Left renal cortex interstitium (tissue), 4 donors: ENCODE results near the gene SFXN2. TPM values are rescaled to one million over a fixed set of nuclear protein-coding genes. Genes with fewer than 3 reads are reported as not detected.
"Not testable (repeated sequence)": the region's sequence is repeated elsewhere in the genome, so short reads cannot be mapped to it uniquely, and the experiment has no call there.

Source experiments
- DNase-seq, 4 donors: peaks; one replicate each; pipeline ENCODE4 v3.0.0-alpha.2; 2013; ENCODE audit warnings: low read depth in 4 of 4, low spot score in 2 of 4, missing footprints in 1 of 4
- polyA plus RNA-seq, 4 donors: library from polyadenylated mRNA; unstranded; fragments of 120-200 nt; gene quantifications; one replicate each; pipeline ENCODE4 v1.2.1, GENCODE V29; 2013; ENCODE audit not compliant: insufficient read length in 4 of 4

SFXN2 gene, protein sequence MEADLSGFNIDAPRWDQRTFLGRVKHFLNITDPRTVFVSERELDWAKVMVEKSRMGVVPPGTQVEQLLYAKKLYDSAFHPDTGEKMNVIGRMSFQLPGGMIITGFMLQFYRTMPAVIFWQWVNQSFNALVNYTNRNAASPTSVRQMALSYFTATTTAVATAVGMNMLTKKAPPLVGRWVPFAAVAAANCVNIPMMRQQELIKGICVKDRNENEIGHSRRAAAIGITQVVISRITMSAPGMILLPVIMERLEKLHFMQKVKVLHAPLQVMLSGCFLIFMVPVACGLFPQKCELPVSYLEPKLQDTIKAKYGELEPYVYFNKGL
- 10 to 100 TPM; 38.8 to 84.1 (median 54.8) TPM for polyA plus RNA-seq

DNA sequence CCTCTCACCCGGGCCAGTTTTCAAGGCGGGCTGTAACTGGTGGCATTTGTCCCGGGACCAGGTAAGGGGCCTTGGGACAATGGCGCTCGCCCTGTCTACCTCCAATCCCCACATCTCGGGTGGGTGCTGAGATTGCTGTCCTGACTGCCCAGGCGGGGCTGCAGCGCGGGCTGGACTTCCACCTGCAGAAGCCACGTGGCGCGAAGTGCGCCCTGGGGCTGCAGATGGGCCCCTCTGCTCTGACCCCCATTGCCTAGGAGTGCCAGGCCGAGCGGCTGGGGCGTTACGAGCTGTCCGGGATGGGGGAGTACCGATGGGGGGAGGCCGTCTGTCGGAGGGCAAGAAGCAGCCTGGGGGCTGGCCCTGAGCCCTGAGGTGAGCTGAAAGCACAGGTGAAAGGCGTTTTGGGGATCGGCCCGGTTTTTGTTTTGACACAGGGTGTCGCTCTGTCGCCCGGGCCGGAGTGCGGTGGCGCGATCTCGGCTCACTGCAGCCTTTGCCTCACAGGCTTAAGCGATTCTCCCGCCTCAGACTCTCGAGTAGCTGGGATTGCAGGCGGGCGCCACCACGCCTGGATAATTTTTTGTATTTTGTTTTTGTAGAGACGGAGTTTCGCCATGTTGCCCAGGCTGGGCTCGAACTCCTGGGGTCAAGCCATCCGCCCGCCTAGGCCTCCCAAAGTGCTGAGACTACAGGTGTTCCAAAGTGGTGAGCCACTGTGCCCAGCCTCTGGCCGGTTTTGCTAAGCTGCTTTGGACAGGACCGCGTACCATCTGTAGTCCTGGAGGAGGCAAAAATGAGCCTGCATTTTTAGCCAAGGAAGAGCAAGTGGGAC is at the start of gene SFXN2:
Gene SFXN2, plus strand, starts transcription at position 16 of the 835 bp plus-strand sequence. CDS start 12,001 bp downstream, outside the sequence.
- no peak for DNase-seq

DNA sequence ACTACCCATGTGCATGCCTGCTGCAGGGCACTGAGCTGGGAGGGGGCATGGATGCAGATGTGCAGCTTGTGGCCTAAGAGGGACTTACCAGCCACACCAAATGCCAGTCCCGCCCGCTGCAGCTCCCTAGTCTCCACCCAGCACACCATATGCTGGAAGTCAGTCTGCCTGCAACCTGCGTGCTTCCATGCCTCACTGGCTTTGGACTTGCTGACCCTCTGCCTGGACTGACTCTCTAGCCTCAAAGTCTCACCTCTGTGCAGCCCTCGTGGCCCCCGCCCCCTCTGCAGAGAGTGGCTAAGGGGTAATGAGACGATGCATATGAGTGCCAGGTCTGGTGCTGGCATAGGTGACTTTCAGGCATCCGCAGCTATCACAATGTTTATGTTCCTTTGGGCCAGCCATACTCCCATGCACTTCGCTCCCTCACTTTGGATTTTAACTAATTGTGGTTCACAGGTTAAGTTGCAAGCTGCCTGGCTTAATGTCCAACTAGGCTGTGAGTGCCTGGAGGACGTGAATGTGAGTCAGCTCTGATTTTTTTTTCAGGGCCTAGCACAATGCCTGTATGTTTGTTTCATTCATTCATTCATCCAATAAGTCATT is 48.4 kb upstream of the SFXN2 start:
- no peak for DNase-seq

DNA sequence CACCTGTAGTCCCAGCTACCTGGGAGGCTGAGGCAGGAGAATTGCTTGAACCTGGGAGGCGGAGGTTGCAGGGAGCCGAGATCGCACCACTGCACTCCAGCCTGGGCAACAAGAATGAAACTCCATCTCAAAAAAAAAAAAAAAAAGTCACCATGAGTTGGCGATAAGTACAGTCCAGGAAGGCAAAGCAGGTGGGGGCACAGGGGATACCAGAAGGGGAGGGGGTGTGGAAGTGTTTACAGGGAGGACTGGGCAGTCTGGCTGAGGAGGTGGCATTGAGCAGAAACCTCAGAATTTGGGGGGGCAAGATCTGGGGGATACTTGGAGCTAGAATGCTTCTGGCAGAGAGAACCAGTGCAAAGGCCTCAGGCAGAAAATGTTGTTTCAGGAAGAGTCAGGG is 47.0 kb upstream of the SFXN2 start:
- not testable (repeated sequence) for DNase-seq

DNA sequence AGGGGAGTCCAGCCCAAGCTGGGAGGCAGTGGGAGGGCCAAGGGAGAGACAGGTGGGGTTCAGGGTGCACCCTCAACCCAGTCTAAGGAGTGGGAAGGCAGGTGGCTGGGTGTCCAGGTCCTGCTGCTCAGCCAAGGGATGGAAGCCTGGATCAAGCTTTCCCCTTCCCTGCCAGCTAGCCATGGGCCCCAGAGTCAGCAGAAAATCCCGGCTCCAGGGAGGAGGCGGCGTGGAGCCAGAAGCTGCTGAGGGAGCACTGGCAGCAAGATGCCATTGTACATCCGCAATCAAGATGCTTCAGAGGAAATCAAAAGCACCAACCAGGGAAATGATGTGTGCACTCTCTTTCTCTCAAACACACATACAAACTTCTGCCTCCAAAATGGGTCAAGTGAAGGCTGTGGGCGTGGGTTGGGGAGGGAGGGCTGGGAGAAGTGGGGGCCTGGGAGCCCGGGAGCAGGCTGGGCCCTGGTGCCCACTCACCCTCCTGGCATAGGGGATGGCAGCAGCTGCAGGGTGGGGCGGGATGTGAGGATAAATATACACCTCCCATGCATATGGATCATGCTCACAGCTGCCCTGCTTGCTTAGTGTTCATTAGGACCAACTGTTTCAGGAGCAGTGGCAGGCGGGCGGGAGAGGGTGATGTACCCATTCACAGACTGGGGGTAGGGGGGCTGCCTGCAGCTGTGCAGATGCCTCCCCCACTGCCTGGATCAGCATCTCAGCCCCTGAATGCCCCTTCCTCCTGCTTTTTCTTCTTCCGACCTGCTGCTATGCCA is 45.9 kb upstream of the SFXN2 start:
- no peak for DNase-seq

DNA sequence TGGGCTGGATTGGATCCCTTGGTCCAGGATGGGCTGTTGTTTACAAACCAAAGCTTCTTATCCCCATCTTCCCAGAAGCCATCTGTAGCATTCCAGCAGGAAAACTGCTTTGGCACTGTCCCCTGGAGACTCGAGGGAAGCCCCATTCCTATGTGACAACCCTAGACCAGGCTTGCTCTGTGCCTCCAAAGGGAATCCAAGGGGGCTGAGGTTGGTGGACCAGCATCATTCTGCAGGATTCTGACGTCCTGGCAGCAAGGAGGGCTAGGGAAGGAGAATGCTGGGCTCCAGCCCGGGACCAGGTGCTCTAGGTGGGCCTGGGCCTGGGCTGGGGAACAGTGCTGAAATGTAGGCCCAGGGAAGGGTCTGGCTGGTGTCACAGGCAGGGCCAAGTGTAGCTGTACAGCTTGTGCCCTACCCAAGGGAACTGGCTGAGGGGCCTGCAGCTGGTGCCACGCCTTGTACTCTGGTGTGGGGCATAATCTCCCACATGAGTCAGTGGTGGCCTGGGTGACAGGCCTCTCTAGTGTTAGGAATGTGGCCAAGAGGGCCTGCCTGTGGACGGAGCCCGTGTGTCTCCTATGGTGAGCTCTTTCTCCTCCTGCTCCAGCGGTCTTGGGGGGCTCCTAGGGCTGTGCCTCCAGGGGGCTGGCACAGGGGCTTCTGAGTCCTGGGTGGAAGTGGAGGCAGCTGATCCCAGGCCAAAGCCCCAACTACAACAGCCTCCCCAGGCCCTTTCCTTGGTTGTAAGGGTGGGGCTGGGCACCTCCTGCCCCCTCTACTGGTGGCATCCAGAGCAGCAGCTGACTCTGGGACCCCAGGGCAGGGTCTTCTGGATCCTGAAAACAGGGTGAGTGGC is 45.0 kb upstream of the SFXN2 start:
- no peak for DNase-seq

DNA sequence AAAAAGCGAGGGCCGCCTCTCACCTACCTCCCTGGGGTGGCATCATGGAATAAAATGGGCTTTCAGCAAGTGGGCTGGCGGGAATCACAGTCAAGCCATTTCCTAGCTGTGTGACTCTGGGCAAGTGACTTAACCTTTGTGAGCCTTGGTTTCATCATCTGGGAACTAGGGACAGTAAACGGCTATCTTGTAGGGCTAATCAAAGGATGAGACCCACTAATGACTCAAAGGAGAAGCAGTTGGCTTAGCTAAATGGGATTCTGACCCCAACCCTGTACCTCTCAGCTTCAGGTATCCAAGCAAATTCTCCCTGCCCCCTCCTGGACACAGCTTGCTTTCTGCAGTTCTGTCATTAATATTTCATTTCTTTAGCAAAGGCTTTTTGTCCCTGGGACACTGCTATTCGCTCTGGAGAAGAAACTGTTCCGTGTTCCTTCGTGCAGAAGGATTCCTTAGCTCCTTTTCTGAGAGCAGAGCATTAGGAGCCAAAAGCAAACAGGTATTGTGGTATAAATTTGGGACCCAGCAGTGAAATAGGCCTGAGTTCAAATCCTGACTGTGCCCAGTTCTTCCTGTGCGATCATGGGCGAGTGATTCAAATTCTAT is 44.3 kb upstream of the SFXN2 start:
- DNase-seq, result no peak

DNA sequence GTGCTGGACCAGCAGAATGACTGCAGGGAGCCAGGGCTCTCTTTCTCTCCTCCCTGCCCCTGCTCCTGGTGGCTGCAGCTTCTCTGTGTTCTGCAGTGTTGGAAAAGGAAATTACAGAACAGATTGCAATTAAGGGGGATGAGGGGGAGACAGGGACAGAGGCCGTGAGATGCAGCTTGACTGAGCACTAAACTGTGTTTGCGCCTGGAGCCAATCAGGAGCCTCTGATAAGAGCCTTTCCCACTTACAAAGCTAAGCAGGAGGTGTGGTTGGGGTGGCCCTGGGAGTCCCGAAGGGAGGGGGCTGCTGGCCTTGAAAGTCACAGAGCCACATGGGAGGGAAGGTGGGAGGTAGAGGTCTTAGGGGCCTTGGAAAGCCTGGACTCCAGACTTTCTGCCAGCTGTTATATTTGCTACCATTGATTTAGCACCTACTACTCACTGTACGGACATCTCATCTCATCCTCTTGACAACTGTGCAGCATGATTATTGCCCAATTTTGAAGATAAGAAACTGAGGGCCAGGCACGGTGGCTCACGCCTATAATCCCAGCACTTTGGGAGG is 43.5 kb upstream of the SFXN2 start:
- DNase-seq, result no peak

DNA sequence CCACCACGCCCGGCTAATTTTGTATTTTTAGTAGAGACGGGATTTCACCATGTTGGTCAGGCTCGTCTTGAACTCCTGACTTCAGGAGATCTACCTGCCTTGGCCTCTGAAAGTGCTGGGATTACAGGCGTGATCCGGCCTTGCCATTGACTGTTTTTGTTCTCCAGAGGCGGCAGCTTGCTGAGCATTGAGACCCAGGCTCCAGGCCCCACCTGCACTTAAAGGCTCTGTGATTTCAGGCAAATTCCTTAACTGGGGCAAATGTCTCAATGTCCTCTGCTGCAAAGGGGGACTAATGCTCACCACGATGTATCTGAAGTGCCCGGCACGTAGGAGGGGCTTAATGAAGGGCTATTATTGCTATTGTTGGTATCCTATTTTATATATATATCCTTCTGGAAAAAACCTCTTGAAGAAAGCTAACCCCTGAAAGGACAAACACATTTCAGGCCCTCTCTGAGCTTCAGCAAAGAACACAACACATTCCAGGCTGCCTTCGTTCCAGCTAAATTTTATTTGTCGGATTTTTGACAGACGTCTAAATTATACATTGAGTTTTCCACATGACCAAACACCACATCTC is 41.1 kb upstream of the SFXN2 start:
- no peak for DNase-seq

DNA sequence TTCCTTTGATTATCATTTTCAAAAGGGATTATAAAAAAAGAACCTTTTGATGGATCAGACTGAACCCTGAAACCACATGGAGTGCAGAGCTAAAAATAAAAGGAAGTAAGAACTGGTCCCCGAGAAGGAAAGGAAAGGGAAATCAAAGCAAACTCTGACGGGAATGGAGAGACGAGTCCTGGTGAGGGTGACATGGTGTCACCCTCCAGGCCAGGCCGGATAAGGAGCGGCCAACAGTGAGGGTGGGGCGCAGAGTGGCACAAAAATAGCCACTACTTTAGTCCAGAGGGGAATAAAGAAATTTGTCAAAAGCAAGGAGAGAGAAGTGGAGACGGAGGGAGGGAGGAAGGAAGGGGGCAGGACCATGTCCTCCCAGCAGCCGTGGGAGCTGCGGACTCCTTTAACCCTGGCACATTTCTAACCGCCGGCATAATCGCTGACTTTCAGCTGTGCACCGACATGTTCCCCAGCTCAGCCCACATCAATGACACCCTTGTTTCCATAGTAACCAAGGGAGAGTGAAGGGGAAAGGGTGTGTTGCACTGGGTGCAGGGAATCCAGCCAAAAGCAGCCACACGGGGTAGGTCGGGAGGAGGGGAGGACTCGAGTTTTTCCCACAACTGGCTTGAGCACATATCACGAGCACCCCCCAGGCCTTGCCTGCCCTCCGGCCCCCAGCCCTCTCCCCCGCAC is 40.5 kb upstream of the SFXN2 start:
- no peak for DNase-seq

DNA sequence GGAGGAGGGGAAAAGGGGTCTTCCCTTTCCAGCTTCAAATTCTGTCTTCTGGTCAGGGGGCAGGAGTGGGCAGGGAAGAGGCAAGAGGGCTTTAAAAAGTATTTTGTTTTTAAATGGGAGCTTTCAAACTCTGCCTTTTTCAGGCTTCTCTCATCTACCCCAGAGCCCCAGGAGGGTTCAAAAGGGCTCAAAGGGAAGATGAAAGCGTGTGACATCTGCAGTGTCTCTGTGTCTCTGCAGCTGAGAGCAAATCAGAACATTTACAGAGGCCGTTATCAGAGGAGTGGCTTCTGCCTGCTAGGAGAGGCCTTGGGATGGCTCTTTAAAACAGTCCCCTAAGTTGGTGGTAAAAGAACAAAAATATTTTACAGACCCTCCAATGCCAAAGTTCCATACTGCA is 39.9 kb upstream of the SFXN2 start:
- DNase-seq, result no peak

DNA sequence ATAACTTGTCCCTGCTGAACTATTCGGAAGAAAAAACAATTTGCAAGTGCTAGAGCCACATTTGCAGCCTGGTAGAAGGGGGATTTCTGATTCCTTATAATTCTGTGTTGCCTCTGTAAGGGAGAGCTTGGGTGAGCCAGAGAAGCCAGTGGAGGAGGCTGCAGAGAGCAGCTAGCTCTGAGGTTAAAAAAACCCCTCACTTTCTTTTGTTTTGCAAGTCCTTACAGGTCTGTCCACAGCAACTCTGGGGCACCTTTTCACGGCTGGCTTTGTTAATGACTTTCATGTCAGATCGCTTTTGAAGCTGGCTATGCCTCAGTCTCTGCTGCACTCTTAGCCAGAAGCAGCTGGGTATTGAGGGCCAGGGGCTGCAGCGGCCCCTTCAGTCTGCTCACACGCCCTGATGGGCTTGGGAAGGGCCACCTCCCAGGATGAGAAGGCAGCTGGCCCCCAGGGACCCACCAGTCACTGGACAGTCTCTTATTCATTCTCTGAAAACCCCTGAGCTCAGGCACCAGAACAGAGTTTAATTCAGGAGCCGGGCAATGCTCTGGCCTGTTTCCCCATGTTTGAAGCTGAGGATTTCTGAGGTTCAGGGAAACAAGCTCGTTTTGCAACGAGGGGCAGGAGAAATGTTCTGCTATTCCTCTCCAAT is 39.3 kb upstream of the SFXN2 start:
- DNase-seq, result no peak

DNA sequence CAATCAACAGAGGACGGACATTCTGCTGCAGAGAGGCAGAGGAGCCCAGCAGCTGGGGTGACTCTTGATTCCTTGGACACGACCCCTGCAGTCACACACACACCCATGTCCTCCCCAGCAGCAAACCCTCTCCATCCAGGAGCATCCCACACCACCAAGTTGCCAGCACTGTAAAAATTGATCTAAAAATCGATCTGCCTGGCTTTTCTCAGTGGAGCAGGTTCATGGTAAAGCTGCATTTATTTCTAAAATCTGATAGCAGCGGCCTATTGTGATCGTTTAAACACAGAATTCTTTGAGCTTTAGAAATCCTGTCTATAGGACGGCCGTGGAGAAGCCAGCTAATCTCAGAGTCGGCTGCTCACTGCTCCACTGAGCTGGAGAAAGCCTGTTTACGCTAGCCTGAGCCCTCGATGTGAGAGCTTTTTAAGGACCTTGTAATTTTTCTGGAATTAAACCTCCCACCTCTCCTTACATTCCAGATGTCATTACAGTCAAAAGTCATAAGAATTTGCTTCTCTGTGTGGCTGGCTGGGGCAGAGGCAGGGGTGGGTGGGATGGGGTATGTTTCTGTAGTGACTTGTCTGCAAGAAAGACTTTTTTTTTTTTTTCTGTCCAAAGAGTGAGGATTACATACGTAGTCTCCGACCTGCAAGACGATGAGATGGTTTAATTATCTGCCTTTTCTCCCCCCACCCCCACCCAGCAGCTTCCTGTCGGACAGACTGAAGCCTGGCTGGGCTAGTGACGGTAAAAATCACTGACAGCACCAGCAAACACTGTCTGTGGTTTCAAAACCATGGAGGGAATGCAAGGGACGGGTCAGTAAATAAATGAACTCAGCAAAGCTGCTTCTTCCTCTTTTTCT is 38.5 kb upstream of the SFXN2 start:
- no peak for DNase-seq

DNA sequence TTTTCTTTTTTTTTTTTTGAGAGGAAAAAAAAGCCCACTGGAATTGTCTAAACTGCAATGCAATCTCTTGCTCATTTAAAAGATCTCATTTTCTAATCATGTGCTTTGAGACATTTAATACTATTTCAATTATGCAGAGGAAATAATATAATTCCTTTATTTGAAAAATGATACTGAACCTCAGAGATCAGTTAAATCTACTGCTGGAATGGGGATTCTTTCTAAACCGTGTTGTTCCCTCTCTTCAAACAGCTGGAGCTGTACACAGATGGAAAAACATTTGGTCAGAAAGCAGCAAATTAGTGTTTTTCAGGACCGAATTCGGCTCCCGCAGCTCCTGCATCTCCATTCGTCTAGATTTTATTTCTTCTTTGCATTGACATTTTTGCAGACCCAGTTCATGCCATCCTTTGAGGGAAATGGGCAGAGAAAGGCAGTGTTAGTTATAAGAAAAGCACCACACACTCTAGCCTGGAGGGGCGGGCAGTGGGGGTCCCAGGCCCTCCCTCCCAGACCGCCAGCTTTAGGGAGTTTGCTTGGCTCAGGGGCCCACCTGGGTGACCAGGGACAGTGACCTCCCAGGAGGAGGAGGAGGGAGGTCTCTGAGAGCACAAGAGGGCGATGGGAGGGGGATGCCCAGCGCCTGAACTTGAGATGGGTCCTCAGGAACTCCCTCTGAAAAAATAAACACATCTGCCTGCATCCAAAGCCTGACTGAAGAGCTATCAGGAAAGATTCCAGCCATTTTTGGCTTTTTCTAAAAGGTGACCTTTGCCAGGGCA is 37.7 kb upstream of the SFXN2 start:
- DNase-seq, result no peak

DNA sequence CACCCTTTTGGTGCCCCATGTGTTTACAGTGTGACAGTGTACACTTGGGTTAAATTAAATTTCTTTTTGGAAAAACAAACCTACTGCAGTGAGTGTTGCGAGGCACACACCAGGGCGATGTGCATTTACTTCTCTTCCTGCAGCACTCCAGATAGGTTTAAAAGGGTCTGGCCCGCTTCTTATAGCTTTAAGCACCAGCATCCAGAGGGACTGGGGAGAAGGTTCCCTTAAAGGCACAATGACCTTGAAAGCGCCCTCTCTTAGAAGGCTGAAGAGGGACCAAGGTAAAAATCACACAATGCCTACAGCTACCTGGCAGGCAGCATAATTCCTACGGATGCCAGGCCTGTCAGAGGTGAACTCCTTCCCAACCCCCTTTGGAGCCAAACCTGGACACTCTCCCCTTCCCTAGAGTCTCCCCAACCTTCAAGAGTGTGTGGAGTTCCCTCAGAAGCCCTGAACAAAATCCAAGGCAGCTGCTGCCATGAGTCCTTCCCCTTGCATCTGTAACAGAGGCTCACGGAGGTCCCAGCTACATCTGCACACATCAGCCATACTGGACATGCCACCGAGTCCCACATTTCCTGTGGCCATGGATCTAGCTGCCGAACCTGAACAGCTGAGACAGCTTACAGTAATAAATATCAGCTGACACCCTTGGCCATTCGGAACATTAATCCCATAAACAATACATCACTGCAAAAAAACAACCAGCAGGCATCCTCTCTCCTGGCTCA is 36.9 kb upstream of the SFXN2 start:
- DNase-seq, result no peak

DNA sequence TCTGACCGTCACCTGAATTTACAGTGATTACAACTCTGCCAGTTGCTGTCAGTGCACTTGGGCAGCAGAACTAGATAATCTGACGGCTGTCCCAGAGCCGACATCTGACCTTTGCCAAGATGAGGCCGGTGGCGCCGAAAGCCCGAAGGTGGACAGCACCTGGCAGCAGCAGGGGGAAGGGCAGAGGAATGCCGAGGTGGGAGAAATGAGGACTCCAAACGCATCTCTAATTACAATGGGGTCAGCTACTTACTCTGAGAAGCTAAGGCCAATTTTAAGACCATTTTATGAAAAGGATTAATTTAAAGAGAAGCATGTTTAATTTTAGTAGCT is 36.4 kb upstream of the SFXN2 start:
- DNase-seq, result no peak
